HG03097 (cell line): Measurements from ENCODE around the gene RIMBP3C.
"Not testable (repeated sequence)": the region's sequence is repeated elsewhere in the genome, so short reads cannot be mapped to it uniquely, and the experiment has no call there.

Experiments
- ATAC-seq: cut with Tn5 transposase; IDR thresholded peaks from one replicate; pipeline ENCODE4 v1.9.1; 2021; ENCODE audit not compliant: unreplicated experiment, low FRiP score

RIMBP3C gene

GRCh38 chr22:21532863-21533648 is 18.2 kb downstream of the RIMBP3C start:
- not testable (repeated sequence) for ATAC-seq

- ATAC-seq = not testable (repeated sequence)
These were observed 19.7 kb downstream of the RIMBP3C start for GRCh38 chr22:21531525-21531924.

- ATAC-seq = not testable (repeated sequence)
These were observed 24.4 kb downstream of the RIMBP3C start for GRCh38 chr22:21526705-21527500.

- ATAC-seq = peak; percentile 73
These were observed 34.1 kb downstream of the RIMBP3C start for GRCh38 chr22:21516970-21517764.

GRCh38 chr22:21516522-21516921 is 34.7 kb downstream of the RIMBP3C start:
- ATAC-seq = not testable (repeated sequence)

- ATAC-seq = not testable (repeated sequence)
These were observed 36.0 kb downstream of the RIMBP3C start for GRCh38 chr22:21515234-21515633.

GRCh38 chr22:21514117-21514516 is 37.1 kb downstream of the RIMBP3C start:
- not testable (repeated sequence) for ATAC-seq

GRCh38 chr22:21512022-21512421 is 39.2 kb downstream of the RIMBP3C start:
- ATAC-seq = not testable (repeated sequence)

GRCh38 chr22:21510397-21510796 is 40.9 kb downstream of the RIMBP3C start:
- not testable (repeated sequence) for ATAC-seq

- ATAC-seq = not testable (repeated sequence)
These were observed 51.4 kb downstream of the RIMBP3C start for GRCh38 chr22:21499623-21500506.

- ATAC-seq = not testable (repeated sequence)
These were observed 52.8 kb downstream of the RIMBP3C start for GRCh38 chr22:21498489-21498888.

- not testable (repeated sequence) for ATAC-seq
These were observed 53.3 kb downstream of the RIMBP3C start for GRCh38 chr22:21497984-21498383.
